HCT116 (cell line): ENCODE results near the gene MRPS23. TPM values are rescaled to one million over a fixed set of nuclear protein-coding genes. Genes with fewer than 3 reads are reported as not detected.

ENCODE experiments used
- ATAC-seq: fragments of 200-7000 bp; cut with Tn5 transposase; 2 replicates; pipeline ENCODE4 v1.9.1; 2020; ENCODE audit warnings: mild to moderate bottlenecking, moderate library complexity
- BruUV-seq: library from RNA; stranded (reverse); fragments of 400-500 nt; replicated peaks from 2 replicates; lab custom pipeline; 2021; lab: Mats Ljungman, UMichigan
- CTCF ChIA-PET: fragments of 300-600 bp; sonication (Branson Sonifier 250); formaldehyde crosslinking; loops from one replicate; lab custom pipeline; 2021; ENCODE audit warnings: antibody characterized with exemption; lab: Charles Lee
- POLR2A ChIA-PET: fragments of 300-600, 350-600 bp; sonication (Branson Sonifier 250); formaldehyde crosslinking; loops from one replicate; lab custom pipeline; 2021; ENCODE audit warnings: antibody characterized with exemption; lab: Charles Lee
- RAD21 ChIA-PET, 2 experiments: fragments of 300-600 bp; sonication (Branson Sonifier 250); formaldehyde crosslinking; loops; one replicate each; lab custom pipeline; 2023; ENCODE audit warnings: low total read pairs in 2 of 2; ENCODE audit not compliant: uncharacterized antibody in 2 of 2, unreplicated experiment in 2 of 2, low non-redundant PET in 1 of 2; lab: Charles Lee
- DNase-seq: peaks from one replicate; pipeline ENCODE4 v3.0.0-alpha.2; 2010; ENCODE audit warnings: low read depth, low spot score
- H2AFZ ChIP-seq: fragments of 200-600 bp; shearing (Covaris generic), sonication (generic); 2 replicates; pipeline ENCODE4 v1.6.1; 2017; ENCODE audit warnings: low read depth, mixed run types, mixed read lengths, antibody characterized with exemption, low read length; ENCODE audit not compliant: poor library complexity, severe bottlenecking
- H3K27ac ChIP-seq: 2 replicates; pipeline ENCODE4 v1.5.1; 2012; ENCODE audit warnings: low read depth, low read length
- H3K27me3 ChIP-seq: fragments of 200-600 bp; sonication (generic); 2 replicates; pipeline ENCODE4 v1.6.1; 2016; ENCODE audit warnings: mixed run types, low read length, mixed read lengths; ENCODE audit not compliant: insufficient read depth
- H3K36me3 ChIP-seq, 2 experiments: fragments of 200-500 bp in 1 of 2; fragments of 200-600 bp in 1 of 2; sonication (Bioruptor generic) in 1 of 2; sonication (generic) in 1 of 2; 2 replicates each; pipeline versions ENCODE4 v1.5.1 to v1.6.1; 2014 to 2016; ENCODE audit warnings: low read length in 2 of 2, inconsistent platforms in 1 of 2, mixed read lengths in 1 of 2, mixed run types in 1 of 2; ENCODE audit not compliant: insufficient read depth in 2 of 2, control insufficient read depth in 1 of 2
- H3K4me1 ChIP-seq, 2 experiments: fragments of 200-600 bp in 1 of 2; sonication (generic) in 1 of 2; 2 replicates each; pipeline versions ENCODE4 v1.5.1 to v1.6.1; 2012 to 2017; ENCODE audit warnings: low read length in 2 of 2, inconsistent platforms in 1 of 2, mild to moderate bottlenecking in 1 of 2, mixed read lengths in 1 of 2, mixed run types in 1 of 2, moderate library complexity in 1 of 2; ENCODE audit not compliant: insufficient read depth in 2 of 2, control insufficient read depth in 1 of 2
- H3K4me2 ChIP-seq: fragments of 200-600 bp; sonication (generic); 2 replicates; pipeline ENCODE4 v1.6.1; 2017; ENCODE audit warnings: mixed run types, low read length, mixed read lengths
- H3K4me3 ChIP-seq, 2 experiments: fragments of 200-600 bp in 1 of 2; sonication (generic) in 1 of 2; replicated peaks in 1 of 2; 2 replicates each; pipeline ENCODE4 v1.5.1; 2011 to 2016; ENCODE audit warnings: low read length in 2 of 2, control low read depth in 1 of 2, low read depth in 1 of 2, mild to moderate bottlenecking in 1 of 2, mixed read lengths in 1 of 2, mixed run types in 1 of 2
- H3K79me2 ChIP-seq: fragments of 200-600 bp; sonication (generic); 2 replicates; pipeline ENCODE4 v1.6.1; 2017; ENCODE audit warnings: mild to moderate bottlenecking, mixed run types, low read length, moderate library complexity, mixed read lengths; ENCODE audit not compliant: insufficient read depth
- H3K9ac ChIP-seq: fragments of 200-600 bp; sonication (generic); 2 replicates; pipeline ENCODE4 v1.6.1; 2016; ENCODE audit warnings: low read length, mixed read lengths
- H3K9me2 ChIP-seq: fragments of 200-600 bp; sonication (generic), shearing (Covaris generic); 2 replicates; pipeline ENCODE4 v1.6.1; 2017; ENCODE audit warnings: mixed run types, mild to moderate bottlenecking, moderate library complexity; ENCODE audit not compliant: insufficient read depth
- H3K9me3 ChIP-seq, 2 experiments: fragments of 200-500 bp in 1 of 2; fragments of 200-600 bp in 1 of 2; sonication (Bioruptor generic) in 1 of 2; sonication (generic) in 1 of 2; 2 replicates each; pipeline ENCODE4 v1.6.1; 2014 to 2017; ENCODE audit warnings: low read length in 2 of 2, mixed read lengths in 2 of 2, inconsistent platforms in 1 of 2, low read depth in 1 of 2, mild to moderate bottlenecking in 1 of 2, mixed run types in 1 of 2, moderate library complexity in 1 of 2; ENCODE audit not compliant: control insufficient read depth in 1 of 2, insufficient read depth in 1 of 2
- H4K20me1 ChIP-seq: fragments of 200-600 bp; sonication (generic), shearing (Covaris generic); 2 replicates; pipeline ENCODE4 v1.6.1; 2017; ENCODE audit warnings: mixed run types, mild to moderate bottlenecking, moderate library complexity; ENCODE audit not compliant: insufficient read depth
- CBX3 ChIP-seq: IDR thresholded peaks from 2 replicates; pipeline ENCODE4 v1.6.1; 2012; ENCODE audit warnings: low read depth
- CEBPB ChIP-seq: IDR thresholded peaks from 2 replicates; pipeline ENCODE4 v1.6.1; 2012; ENCODE audit warnings: low read depth
- EGR1 ChIP-seq: IDR thresholded peaks from 2 replicates; pipeline ENCODE4 v1.6.1; 2012; ENCODE audit warnings: low read depth
- ELF1 ChIP-seq: IDR thresholded peaks from 2 replicates; pipeline ENCODE4 v1.6.1; 2012; ENCODE audit warnings: low read depth, borderline replicate concordance
- EZH2 ChIP-seq: fragments of 200-600 bp; sonication (generic); IDR thresholded peaks from 2 replicates; pipeline ENCODE4 v1.6.1; 2017; ENCODE audit warnings: antibody characterized with exemption, mixed run types
- EZH2phosphoT487 ChIP-seq: fragments of 200-600 bp; IDR thresholded peaks from 2 replicates; pipeline ENCODE4 v1.6.1; 2018; ENCODE audit warnings: antibody characterized with exemption, borderline replicate concordance
- JUND ChIP-seq: IDR thresholded peaks from 2 replicates; pipeline ENCODE4 v1.6.1; 2012
- POLR2A ChIP-seq: IDR thresholded peaks from 2 replicates; pipeline ENCODE4 v1.7.0; 2011; ENCODE audit warnings: borderline replicate concordance; ENCODE audit not compliant: insufficient read depth, insufficient read length; ENCODE audit errors: extremely low read depth
- POLR2AphosphoS5 ChIP-seq: IDR thresholded peaks from 2 replicates; pipeline ENCODE4 v1.6.1; 2011; ENCODE audit warnings: mild to moderate bottlenecking, low read depth, low read length, moderate library complexity
- RAD21 ChIP-seq: IDR thresholded peaks from 2 replicates; pipeline ENCODE4 v1.6.1; 2012; ENCODE audit warnings: low read depth, mild to moderate bottlenecking
- SIN3A ChIP-seq: IDR thresholded peaks from 2 replicates; pipeline ENCODE4 v1.6.1; 2012; ENCODE audit warnings: low read depth
- SP1 ChIP-seq: IDR thresholded peaks from 2 replicates; pipeline ENCODE4 v1.6.1; 2012; ENCODE audit warnings: low read depth
- SRF ChIP-seq: IDR thresholded peaks from 2 replicates; pipeline ENCODE4 v1.6.1; 2012; ENCODE audit warnings: low read depth
- YY1 ChIP-seq: IDR thresholded peaks from 2 replicates; pipeline ENCODE4 v1.6.1; 2011; ENCODE audit warnings: low read length, low read depth, moderate library complexity, mild to moderate bottlenecking; ENCODE audit not compliant: insufficient replicate concordance; ENCODE audit errors: extremely low read depth
- ZFX ChIP-seq: fragments of 450-650 bp; IDR thresholded peaks from 2 replicates; pipeline ENCODE4 v1.6.1; 2017
- intact Hi-C: fragments of 100-400 bp; cut with micrococcal nuclease; formaldehyde crosslinking; loops from 2 replicates; pipeline ENCODE4 v1.10.0; 2022
- total RNA-seq: library from RNA; stranded (reverse); gene quantifications from one replicate; pipeline ENCODE4 v1.2.1, GENCODE V29; 2021; ENCODE audit not compliant: unreplicated experiment
- TF ChIP-seq, protein P1 (sequence below), 3 experiments: fragments of 200-600 bp in 1 of 3; sonication (generic) in 1 of 3; IDR thresholded peaks in 2 of 3; conservative IDR thresholded peaks in 1 of 3; 2 replicates each; pipeline ENCODE4 v1.5.1; 2012 to 2017; ENCODE audit warnings: low read depth in 2 of 3, low read length in 2 of 3, antibody characterized with exemption in 1 of 3, borderline replicate concordance in 1 of 3, control low read depth in 1 of 3, mild to moderate bottlenecking in 1 of 3, mixed read lengths in 1 of 3, mixed run types in 1 of 3, moderate library complexity in 1 of 3; ENCODE audit not compliant: insufficient read depth in 1 of 3
- TF ChIP-seq, protein P2 (sequence below): IDR thresholded peaks from 2 replicates; pipeline ENCODE4 v1.6.1; 2012
- TF ChIP-seq, protein P3 (sequence below): IDR thresholded peaks from 2 replicates; pipeline ENCODE4 v1.6.1; 2012; ENCODE audit warnings: low read depth
- TF ChIP-seq, protein P4 (sequence below): IDR thresholded peaks from 2 replicates; pipeline ENCODE4 v1.6.1; 2011; ENCODE audit warnings: mild to moderate bottlenecking, low read length, moderate library complexity; ENCODE audit not compliant: insufficient replicate concordance; ENCODE audit errors: extremely low read depth
- TF ChIP-seq, protein P5 (sequence below): IDR thresholded peaks from 2 replicates; pipeline ENCODE4 v1.6.1; 2012

Gene MRPS23
- total RNA-seq, 1 experiment from 2014 or later: 109 TPM

DNA sequence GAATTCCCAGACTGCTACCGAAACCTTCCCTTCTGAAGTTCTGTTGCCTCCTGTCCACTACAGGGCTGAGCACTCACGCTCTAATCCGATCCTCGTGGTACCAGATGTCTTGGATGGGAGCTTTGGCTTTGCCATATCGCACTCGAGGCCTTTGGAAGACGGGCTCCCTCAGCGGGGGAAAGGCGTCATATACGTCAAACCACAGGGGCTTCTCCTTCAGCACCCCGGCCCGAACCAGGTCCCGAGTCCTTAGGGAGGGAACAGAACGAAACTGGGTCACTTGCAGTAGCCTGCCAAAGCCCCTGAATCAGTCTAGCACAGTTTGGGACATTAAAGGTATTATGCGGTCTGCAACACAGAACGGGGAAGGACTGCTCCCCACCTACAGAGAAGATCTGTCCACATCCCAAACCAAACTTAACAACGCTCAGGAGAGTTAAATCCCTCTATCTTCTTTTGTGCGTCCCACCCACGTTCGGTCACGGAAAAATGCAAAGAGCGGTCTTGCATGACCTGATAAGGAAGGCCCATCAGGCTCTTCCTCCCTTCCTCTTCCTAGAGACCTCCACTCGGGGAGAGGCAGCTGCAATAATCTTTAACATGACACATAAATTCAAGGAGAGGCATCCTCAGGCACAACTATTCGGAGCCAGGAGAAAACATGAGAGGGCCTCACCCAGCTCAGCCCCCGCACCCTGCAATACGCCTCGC is 526 bp downstream of the MRPS23 start:
- H3K9ac ChIP-seq: peak overlapping the region; percentile 83
- ATAC-seq (peak; percentile 39), DNase-seq (no peak)
- peaks cover 9% of the 10 kb centered on the region; the same call in 1 of the 2 replicates for H4K20me1 ChIP-seq
- peak overlapping the region; percentile 71 for H3K27ac ChIP-seq
- ChIA-PET RAD21 (interaction anchor here (0.6 to 1.7 kb wide), 10 partner anchors 11 to 624 kb away, joined by 3 to 7 read pairs (median 3); no protein-coding TSS in a partner anchor), CTCF (interaction anchor here (1.0 to 2.7 kb wide), 7 partner anchors 10 to 157 kb away, joined by 3 to 22 read pairs (median 3); no protein-coding TSS in a partner anchor), POLR2A (interaction anchor here (1.0 to 3.5 kb wide), 6 partner anchors 11 to 234 kb away, joined by 5 to 25 read pairs (median 5); partner anchors contain the start of genes DYNLL2 and SRSF1)
- no peaks in the 10 kb centered on the region for H3K9me2 ChIP-seq
- H3K79me2 ChIP-seq: peaks cover 52% of the 10 kb centered on the region
- H3K4me1 ChIP-seq: peaks cover 12 to 36% of the 10 kb centered on the region in 2 experiments
- TSS peak; percentile 74 for BruUV-seq
- peaks cover 13 to 14% of the 10 kb centered on the region in 2 experiments for H3K36me3 ChIP-seq
- TF ChIP-seq EGR1 (no peak), SIN3A (no peak), JUND (no peak), RAD21 (no peak), EZH2phosphoT487 (no peak), SP1 (no peak), SRF (no peak), YY1 (no peak), POLR2AphosphoS5 (no peak), ELF1 (no peak), CBX3 (no peak), ZFX (no peak), POLR2A (no peak), CEBPB (no peak), EZH2 (no peak)
- TF ChIP-seq, protein P1, sequence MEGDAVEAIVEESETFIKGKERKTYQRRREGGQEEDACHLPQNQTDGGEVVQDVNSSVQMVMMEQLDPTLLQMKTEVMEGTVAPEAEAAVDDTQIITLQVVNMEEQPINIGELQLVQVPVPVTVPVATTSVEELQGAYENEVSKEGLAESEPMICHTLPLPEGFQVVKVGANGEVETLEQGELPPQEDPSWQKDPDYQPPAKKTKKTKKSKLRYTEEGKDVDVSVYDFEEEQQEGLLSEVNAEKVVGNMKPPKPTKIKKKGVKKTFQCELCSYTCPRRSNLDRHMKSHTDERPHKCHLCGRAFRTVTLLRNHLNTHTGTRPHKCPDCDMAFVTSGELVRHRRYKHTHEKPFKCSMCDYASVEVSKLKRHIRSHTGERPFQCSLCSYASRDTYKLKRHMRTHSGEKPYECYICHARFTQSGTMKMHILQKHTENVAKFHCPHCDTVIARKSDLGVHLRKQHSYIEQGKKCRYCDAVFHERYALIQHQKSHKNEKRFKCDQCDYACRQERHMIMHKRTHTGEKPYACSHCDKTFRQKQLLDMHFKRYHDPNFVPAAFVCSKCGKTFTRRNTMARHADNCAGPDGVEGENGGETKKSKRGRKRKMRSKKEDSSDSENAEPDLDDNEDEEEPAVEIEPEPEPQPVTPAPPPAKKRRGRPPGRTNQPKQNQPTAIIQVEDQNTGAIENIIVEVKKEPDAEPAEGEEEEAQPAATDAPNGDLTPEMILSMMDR (IDR thresholded peaks at IDR 0.05 in 2 of 3, conservative IDR thresholded peaks at IDR 0.05 in 1 of 3; ENCODE audit: borderline replicate concordance in 1 of 3, insufficient read depth in 1 of 3, low read depth in 2 of 3, low read length in 2 of 3): no peak
- TF ChIP-seq, protein P2, sequence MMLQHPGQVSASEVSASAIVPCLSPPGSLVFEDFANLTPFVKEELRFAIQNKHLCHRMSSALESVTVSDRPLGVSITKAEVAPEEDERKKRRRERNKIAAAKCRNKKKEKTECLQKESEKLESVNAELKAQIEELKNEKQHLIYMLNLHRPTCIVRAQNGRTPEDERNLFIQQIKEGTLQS: no peak
- TF ChIP-seq, protein P3, sequence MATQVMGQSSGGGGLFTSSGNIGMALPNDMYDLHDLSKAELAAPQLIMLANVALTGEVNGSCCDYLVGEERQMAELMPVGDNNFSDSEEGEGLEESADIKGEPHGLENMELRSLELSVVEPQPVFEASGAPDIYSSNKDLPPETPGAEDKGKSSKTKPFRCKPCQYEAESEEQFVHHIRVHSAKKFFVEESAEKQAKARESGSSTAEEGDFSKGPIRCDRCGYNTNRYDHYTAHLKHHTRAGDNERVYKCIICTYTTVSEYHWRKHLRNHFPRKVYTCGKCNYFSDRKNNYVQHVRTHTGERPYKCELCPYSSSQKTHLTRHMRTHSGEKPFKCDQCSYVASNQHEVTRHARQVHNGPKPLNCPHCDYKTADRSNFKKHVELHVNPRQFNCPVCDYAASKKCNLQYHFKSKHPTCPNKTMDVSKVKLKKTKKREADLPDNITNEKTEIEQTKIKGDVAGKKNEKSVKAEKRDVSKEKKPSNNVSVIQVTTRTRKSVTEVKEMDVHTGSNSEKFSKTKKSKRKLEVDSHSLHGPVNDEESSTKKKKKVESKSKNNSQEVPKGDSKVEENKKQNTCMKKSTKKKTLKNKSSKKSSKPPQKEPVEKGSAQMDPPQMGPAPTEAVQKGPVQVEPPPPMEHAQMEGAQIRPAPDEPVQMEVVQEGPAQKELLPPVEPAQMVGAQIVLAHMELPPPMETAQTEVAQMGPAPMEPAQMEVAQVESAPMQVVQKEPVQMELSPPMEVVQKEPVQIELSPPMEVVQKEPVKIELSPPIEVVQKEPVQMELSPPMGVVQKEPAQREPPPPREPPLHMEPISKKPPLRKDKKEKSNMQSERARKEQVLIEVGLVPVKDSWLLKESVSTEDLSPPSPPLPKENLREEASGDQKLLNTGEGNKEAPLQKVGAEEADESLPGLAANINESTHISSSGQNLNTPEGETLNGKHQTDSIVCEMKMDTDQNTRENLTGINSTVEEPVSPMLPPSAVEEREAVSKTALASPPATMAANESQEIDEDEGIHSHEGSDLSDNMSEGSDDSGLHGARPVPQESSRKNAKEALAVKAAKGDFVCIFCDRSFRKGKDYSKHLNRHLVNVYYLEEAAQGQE: no peak
- TF ChIP-seq, protein P4, sequence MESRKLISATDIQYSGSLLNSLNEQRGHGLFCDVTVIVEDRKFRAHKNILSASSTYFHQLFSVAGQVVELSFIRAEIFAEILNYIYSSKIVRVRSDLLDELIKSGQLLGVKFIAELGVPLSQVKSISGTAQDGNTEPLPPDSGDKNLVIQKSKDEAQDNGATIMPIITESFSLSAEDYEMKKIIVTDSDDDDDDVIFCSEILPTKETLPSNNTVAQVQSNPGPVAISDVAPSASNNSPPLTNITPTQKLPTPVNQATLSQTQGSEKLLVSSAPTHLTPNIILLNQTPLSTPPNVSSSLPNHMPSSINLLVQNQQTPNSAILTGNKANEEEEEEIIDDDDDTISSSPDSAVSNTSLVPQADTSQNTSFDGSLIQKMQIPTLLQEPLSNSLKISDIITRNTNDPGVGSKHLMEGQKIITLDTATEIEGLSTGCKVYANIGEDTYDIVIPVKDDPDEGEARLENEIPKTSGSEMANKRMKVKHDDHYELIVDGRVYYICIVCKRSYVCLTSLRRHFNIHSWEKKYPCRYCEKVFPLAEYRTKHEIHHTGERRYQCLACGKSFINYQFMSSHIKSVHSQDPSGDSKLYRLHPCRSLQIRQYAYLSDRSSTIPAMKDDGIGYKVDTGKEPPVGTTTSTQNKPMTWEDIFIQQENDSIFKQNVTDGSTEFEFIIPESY: no peak
- TF ChIP-seq, protein P5, sequence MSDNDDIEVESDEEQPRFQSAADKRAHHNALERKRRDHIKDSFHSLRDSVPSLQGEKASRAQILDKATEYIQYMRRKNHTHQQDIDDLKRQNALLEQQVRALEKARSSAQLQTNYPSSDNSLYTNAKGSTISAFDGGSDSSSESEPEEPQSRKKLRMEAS: no peak
- no peaks in the 10 kb centered on the region for H3K9me3 ChIP-seq
- H3K27me3 ChIP-seq: no peaks in the 10 kb centered on the region
- peak overlapping the region; percentile 91 for H3K4me2 ChIP-seq
- intact Hi-C loops: no loop called here
- H3K4me3 ChIP-seq: peak overlapping the region; percentile 88 to 94
- H2AFZ ChIP-seq: no peak overlapping the region
